Hindlimb muscle (tissue), 1 donor: Measurements from ENCODE around the gene POU5F2. TPM values are rescaled to one million over a fixed set of nuclear protein-coding genes. Genes with fewer than 3 reads are reported as not detected.

Experiments used
- DNase-seq: peaks from one replicate; pipeline ENCODE4 v3.0.0-alpha.2; 2013
- polyA plus RNA-seq: library from polyadenylated mRNA; unstranded; fragments of 120-200 nt; gene quantifications from one replicate; pipeline ENCODE4 v1.2.1, GENCODE V29; 2013; ENCODE audit not compliant: insufficient read length

POU5F2 gene, protein sequence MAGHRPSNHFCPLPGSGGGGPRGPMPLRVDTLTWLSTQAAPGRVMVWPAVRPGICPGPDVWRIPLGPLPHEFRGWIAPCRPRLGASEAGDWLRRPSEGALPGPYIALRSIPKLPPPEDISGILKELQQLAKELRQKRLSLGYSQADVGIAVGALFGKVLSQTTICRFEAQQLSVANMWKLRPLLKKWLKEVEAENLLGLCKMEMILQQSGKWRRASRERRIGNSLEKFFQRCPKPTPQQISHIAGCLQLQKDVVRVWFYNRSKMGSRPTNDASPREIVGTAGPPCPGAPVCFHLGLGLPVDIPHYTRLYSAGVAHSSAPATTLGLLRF
- polyA plus RNA-seq, result 0.08 TPM

DNA sequence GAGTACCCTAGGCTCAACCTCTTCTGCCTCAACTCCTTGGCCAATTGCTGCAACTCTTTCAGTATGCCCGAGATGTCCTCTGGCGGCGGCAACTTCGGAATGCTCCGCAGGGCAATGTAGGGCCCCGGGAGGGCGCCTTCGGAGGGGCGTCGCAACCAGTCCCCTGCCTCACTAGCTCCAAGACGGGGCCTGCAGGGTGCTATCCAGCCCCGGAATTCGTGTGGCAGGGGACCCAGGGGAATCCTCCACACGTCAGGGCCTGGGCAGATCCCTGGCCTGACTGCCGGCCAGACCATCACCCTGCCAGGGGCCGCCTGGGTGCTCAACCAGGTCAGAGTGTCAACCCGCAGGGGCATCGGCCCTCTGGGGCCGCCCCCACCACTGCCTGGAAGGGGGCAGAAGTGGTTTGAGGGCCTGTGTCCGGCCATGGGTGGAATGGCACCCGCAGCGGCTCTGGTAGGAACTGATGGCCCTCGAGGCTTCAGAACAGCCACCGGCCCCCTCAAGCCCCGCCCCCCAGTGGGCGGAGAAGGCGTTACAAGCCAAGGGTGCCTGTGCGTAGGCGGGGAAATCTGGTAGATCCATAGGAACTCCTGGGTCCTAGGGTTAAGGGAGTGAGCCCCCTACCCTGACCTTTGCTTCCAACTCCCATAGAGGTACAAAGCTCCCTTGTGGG is at the start of gene POU5F2:
TSS of gene POU5F2 (minus strand) at position 465 of the 676 bp plus-strand sequence. CDS start at position 428, 37 bp downstream.
- no peak for DNase-seq

DNA sequence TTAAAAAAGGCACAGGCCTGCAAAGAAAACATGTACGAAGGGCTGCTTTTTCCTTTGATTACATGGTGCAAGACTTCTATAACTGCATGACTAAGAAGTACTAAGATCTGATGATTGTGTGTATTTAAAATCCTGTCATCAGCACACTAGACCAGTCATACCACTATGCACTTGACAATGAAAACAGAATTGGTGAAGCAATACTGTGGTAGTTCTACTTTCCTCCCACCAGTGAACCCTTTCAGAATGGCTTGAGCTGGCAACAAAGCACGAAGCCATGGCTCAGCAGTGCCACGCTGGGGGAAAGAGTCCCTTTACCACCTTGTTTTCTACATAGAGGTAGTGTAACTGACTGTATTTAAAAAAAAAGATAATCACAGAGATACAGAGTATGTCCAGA is 49.0 kb upstream of the POU5F2 start:
- no peak for DNase-seq

DNA sequence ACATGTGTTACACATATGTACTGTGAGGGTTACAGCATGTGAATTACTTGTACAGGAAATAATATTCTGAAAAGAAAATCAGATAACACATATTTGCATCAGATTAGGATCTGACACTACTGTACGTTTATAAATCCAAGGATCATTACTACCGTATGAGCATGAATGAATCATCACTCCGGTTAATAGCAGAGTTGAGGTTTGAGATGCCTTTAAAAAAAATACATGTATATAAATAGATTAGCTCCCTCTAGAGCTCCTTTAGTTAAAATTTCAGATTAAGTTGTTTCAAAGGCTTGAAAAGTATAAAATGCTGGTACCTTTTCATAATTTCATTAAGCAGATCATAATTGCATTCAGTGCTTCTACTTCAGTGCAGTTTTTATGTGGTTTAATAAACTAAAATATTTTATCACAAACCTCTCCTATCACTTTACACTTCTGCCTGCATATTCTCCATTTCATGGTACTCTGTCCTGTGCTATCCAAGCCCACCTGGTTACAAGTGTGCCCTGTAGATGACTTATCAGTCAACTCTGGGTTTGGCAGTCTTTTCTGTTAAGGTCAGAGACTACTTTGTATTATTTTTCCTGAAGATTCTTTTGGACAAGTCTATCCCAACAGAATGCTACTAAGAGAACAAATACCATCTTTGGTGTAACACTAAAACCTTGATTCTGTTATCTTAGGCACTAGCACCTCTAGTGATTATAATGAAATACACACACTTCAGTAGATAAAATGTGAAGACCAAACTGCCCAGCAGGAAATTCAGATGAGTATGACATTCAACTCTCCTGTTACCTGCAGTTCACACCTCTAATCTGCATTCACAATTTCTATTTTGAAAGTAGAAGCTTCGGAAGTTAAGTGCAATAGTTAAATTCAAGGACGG is 48.0 kb upstream of the POU5F2 start:
- DNase-seq, result no peak

DNA sequence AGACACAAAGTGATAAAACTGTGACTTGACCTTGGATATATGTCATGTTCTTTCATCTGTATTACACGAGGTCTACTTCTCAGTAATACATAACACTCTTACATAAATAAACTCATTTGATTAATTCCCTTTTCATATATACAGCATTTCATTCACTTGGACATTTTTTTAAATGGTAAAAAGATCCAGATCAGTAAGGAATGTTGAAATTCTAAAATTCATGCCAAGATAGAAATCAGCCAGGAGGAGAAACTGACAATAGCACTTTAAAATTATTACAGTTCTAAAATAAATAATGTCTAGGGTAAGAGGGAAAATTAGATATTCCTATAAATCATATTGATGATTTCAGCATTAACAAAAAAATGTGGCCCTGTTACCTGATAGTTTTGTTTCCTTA is 46.2 kb upstream of the POU5F2 start:
- no peak for DNase-seq

DNA sequence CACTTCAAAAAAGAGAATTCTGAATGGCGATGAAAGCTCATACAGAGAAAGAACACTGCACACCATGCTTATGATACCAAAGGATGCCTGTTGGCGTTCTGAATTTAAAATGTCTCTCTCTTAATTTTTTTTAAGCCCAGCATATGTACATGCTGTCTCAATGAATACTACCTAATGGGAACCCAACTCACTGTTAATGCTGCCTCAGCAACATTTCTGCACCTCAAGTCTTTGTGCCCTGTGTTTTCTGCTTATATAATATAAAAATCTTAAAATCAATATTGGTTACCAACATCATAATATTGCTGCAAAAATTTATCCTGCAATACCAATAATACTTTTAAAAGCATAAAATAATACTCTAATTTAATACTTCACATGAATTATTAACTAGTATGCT is 44.1 kb upstream of the POU5F2 start:
- DNase-seq, result no peak

DNA sequence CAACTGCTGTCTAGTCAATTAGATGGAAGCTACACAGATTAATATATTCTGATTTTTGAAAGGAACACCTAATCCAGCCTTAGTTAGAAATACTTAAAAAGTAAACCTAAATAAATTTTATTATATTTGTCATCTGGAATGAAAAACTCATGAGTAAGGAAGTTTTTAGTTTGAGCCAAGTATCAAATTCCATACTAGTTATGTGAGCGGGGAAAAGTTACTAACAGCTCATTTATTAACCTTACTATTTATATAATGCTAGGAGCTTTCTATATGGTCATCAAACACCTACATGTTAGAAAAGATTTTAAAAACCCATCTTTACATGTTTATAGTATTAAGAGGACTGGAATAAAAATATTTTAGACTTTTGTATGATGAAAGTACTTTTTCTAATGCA is 41.6 kb upstream of the POU5F2 start:
- no peak for DNase-seq

DNA sequence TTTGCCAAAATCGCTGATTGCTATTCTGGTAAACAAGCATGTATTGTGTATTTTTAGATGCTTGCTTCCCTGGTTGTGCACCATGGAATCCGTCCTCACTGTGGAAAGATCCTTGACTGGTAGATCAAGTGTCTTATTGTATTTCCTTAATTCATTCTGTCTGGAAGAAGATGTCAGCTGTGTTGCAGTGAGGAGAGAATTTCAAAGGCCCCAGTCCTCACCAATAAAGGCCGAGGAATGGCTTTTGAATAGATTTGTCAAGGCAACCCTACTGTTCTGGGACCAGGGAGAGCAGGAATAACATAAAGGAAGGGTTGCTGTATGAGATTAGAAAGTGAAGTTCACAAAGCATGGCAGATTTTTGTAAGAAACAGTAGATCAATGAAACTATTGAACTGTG is 36.2 kb upstream of the POU5F2 start:
- no peak for DNase-seq

DNA sequence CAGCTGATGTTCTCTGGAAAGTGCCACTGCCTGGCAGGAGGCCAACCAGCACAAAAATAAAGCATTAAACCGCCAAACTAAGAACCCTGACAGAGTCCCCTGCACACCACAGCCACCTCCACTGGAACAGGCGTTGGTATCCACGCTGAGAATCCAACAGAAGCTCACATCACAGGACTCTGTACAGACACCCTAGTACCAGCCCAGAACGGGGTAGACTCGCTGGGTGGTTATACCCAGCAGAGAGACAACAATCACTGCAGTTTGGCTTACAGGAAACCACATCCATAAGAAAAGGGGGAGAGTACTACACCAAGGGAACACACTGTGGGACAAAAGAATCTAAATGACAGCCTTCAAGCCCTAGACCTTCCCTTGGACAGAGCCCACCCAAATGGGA is 15.0 kb upstream of the POU5F2 start:
- DNase-seq, result no peak

DNA sequence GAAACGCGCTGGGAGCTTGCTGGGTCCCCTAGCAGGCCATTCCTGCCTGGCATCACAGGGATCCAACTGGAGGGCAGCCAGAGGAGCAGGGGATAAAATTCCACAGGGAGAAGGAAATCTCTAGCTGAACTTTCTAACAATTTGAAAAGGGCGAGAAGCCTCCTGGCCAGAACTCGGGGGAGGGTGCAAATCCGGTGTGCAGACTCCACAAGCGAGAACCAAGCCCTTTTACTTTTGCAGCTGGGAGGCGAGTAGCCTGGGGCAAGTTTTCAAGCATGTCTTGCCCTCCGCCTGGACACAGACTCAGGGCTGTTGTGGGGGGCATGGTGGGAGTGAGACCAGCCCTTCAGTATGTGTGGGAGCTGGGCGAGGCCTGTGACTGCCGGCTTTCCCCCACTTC is 14.3 kb upstream of the POU5F2 start:
- DNase-seq, result no peak

DNA sequence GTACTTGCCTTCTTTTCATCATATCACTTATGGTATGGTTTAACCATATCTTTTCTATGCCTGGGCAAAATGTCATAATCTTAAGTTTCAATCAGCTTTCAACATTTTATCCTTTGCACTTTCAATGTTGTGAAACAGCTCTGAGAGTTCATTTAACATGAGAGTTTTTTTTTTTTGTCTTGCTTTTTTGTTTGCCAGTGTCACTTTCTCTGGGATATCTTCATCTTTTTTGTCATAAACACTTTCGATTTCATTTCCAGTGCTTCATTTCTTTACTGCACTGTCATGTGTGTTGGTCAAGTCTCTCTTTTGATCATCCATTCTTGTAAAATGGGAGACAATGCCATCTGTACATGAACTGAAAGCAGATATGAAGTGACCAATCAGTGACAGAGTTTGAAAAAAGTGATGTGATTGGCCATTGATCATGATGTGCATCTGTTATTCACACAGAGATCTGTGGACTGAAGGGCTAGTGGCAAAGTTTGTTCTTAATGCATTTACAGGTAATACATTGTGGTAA is 7.5 kb upstream of the POU5F2 start:
- no peak for DNase-seq

DNA sequence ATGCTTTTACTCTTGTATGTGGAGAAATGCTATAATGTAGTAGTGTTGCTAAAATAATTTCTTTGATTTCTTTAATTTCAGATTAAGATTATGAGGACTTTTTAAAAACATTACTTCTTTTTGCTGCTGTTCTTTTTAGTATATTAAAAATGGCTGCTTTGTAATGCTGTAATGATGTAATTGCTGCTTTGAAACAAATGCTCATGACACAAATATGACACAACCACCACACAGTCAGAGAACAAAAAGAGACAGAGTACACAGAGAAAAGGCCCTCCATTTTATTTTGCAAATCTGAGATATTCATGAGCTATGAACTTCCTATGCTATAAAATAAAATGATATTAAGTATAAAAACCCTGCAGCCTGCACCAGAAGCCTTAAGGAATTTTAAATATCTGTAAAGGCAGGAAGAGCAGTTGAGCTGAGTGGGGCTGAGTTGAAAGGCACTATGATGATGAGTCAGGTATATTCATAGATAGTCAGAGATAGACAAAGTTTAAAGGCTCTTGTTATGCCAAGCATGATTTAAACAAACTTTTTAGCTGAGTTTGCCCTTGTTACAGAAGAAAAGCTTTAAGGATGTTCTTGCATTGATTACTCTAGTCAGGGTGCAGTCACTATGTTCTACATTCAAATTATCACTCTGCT is 5.1 kb upstream of the POU5F2 start:
- DNase-seq, result no peak

DNA sequence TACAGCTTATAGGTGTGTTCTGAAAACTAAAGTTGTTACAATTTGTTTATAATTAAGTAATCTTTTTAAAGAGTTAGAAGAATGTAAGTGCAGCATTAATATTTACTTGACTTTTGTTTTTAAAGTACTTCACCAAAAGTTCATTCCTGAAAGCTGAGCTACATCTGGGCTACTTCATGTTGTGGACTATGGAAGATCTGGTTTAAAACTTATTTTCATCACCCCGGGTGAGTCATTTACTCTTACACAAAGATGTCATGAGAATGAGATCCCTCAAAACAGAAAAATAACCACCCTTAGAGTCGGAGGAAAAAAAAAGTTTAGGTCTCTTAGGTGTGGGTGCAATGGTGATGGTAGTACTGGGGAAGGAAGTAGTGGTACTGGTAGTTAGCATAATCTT is 5.1 kb downstream of the POU5F2 start:
- no peak for DNase-seq

DNA sequence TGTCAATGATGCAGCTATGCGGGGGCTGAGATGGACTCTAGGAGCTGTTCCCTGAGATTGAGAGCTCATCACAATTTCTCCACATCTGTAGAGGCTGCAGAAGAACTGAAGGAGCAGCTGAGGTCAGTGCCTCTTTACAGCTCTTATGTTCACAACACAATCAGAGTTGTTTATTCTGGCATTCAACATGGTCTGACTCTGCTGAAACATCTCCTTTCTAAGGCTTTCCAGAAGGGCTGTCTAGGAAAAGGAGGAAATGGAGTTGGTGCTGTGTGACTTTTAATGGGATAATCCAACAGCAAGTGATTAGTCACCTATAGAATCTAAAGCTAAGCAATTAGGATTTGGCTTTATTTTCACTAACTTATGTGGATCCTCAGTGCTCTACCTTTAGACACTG is 6.0 kb downstream of the POU5F2 start:
- no peak for DNase-seq

DNA sequence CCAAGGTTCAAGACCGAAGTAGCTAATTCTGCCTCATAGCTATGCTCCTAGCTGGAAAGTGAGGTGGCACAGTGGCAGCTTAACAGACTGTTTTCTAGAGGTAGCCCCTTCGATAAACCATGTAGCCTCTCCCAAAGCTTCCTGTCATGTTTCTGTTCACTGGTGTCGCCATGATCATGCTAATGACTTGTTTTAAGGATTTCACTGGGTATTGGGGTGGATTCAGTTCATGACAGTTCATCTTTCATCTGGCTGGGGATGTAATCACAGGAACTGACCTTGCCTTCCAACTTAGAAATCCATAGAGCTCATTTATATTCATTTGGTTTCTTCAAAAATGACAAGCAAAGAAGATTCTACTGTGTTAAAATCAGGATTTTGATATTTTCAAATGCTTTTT is 9.4 kb downstream of the POU5F2 start:
- no peak for DNase-seq

DNA sequence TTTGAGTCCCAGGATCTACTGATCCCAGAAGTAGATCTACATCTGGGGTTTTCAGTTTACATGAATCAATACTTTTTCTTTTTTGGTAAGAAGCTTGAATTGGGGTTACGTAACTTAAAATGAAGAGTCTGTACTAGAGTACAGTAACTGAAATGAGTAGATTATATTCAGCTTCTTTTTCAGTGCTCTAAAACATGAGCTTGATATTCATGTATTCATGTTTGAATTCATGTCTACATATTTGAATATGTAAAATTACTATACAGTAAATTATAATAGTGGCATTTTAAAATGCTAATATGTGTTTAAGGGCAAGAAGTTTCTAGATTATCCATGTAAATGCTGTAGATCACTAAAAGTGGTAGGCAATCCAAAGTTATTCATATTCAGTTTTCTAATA is 14.8 kb downstream of the POU5F2 start:
- DNase-seq, result no peak

DNA sequence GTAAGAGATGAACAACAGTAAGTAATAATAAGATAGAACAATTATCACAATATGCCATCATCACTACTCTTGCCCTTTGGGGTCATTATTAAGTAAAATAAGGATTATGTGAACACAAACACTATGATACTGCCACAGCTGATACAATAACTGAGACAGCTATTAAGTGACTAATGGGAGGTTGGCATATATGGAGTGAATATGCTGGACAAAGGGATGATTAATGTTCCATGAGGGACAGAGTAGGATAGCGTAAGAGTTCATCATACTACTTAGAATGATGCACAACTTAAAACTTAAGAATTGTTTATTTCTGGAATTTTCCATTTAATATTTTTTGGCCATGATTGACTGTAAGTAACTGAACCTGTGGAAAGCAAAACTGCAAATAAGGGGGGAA is 16.6 kb downstream of the POU5F2 start:
- DNase-seq, result no peak

DNA sequence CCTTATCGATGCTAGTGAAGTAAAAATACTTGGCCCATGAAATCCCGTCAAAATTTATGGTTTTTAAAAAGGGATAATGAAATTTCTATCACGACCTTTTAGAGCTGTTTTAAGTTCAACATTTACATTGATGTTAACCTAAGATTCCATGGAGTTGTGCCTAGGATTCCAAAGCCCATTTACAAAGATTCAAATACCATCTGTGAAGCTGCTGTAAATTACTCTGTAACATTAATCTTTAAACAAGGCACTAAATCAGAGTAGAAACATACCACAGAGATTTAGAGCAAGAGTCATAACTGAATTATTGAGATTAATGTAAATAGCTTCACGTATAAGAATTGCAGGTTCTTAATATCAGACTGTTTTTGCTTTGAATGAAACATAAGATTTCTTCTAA is 17.7 kb downstream of the POU5F2 start:
- DNase-seq, result peak; percentile 12

DNA sequence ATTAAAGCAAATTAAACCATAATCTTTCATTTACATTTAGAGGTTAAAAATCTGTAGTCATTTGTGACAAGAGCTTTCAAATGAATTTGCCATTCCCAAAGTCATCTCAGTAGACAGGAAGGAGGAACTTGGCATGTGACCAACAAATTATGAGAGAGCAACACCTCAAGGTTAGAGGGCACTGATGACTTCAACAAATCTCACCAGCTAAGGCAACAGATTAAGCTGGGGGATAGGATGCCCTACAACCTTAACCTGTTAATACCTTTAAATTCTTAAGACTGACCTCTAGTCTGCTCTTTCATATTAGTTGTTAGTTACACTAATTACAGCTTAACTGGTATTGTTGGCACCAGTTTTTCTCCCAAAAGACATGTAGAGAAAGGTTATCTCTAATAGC is 18.4 kb downstream of the POU5F2 start:
- DNase-seq, result no peak

DNA sequence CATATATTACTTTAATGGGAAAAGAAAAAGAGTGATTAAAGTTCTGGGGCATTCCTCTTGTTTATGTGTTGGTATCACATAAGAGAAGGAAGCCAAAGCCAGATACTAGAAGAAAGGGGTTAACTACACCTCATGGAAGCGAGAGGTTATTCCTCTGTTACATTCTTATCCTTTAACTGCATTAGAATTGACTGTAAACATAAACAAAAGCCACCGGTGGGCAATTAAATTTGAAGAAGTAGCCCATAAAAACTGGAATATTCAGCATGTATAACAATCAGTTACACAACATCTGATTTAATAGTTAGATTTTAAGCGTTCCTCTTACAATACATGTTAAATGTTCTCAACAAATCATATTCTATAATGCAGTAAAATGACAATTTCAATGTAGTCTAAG is 18.8 kb downstream of the POU5F2 start:
- no peak for DNase-seq

DNA sequence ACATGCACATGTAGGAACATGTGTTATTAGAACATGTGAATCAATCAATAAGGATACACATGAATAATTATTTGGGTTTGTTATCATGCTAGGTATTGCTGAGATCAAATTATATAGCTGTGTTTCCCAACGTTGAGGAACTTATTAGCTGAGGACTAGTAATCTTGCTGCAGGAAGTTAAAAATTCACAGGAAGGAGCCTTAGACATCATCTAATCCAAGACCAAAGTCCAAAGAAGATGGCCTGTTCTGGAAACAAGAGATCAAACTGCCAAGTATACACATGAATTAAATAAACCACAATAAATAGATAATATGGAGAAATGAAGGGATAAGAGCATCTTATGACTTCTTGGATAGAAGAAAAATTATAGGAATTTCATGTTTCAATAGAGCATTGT is 19.9 kb downstream of the POU5F2 start:
- DNase-seq, result no peak

DNA sequence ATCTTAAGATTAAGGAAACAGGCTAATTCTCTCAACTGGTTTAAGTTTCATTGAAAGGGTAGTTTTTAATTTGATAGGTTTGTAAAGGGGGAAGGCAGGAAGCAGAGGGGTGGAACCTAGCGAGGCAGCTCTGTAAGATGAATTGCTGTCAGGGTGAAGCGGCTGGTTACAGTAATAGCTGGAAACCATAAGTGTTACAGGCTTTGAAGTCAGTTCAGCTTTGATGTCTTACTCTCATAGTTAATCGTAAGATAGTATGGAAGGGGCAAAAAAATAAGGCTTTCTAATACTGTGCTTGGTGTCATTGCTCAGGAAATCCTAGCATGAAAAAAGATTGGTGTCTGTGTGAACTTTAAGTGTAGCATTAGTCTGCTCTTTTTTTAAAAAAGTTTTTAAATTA is 20.3 kb downstream of the POU5F2 start:
- DNase-seq, result no peak

DNA sequence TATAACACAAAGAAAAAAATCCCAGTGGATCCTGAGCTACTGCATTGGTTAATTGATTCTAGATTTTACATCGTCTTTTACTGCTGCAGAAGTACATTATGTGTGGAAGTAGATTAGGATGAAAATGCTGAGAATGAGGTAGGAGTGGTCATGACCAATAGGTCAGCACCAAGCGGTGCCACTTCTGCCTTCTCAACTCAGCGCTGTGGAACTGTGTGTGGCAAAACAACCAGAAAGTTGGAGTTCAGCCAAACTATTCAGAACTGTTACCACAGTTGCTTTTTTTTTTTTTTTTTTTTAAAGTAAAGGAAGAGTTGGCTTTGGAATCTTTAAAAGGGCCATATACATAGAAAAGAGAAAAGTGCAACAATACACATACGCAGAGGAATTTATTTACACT is 24.2 kb downstream of the POU5F2 start:
- no peak for DNase-seq

DNA sequence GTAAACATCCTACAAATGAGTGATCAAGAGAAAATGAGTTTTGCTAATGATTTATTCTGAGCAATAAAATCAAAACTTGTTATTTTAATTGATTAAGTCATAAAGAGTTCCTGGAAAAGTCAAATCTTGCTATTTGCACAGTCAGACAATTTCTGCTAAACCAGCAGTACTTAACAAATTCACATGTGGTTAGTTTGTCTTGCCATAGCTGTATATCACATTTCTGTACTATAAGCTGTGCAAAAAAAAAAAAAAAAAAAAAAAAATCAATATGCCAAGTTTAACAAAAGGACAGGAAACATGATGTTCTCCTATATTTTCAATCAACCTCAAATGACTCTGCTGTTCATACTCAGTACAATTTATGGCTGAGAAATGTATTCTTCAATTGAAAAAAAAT is 24.9 kb downstream of the POU5F2 start:
- DNase-seq, result no peak
